Ureter (tissue), 1 donor: ENCODE measurements around the gene ST8SIA6. TPM values are rescaled to one million over a fixed set of nuclear protein-coding genes. Genes with fewer than 3 reads are reported as not detected.
"Not testable (repeated sequence)": the region's sequence is repeated elsewhere in the genome, so short reads cannot be mapped to it uniquely, and the experiment has no call there.

Source experiments
- DNase-seq: peaks from one replicate; pipeline ENCODE4 v3.0.0-alpha.2; 2020; ENCODE audit warnings: low spot score
- total RNA-seq: library from RNA; stranded (reverse); gene quantifications from one replicate; pipeline ENCODE4 v1.2.4, GENCODE V29; 2023
- donor health status: DM: yes; HTN: yes; CAD: no.

ST8SIA6 gene, protein sequence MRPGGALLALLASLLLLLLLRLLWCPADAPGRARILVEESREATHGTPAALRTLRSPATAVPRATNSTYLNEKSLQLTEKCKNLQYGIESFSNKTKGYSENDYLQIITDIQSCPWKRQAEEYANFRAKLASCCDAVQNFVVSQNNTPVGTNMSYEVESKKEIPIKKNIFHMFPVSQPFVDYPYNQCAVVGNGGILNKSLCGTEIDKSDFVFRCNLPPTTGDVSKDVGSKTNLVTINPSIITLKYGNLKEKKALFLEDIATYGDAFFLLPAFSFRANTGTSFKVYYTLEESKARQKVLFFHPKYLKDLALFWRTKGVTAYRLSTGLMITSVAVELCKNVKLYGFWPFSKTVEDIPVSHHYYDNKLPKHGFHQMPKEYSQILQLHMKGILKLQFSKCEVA
- 0.73 TPM for total RNA-seq

DNA sequence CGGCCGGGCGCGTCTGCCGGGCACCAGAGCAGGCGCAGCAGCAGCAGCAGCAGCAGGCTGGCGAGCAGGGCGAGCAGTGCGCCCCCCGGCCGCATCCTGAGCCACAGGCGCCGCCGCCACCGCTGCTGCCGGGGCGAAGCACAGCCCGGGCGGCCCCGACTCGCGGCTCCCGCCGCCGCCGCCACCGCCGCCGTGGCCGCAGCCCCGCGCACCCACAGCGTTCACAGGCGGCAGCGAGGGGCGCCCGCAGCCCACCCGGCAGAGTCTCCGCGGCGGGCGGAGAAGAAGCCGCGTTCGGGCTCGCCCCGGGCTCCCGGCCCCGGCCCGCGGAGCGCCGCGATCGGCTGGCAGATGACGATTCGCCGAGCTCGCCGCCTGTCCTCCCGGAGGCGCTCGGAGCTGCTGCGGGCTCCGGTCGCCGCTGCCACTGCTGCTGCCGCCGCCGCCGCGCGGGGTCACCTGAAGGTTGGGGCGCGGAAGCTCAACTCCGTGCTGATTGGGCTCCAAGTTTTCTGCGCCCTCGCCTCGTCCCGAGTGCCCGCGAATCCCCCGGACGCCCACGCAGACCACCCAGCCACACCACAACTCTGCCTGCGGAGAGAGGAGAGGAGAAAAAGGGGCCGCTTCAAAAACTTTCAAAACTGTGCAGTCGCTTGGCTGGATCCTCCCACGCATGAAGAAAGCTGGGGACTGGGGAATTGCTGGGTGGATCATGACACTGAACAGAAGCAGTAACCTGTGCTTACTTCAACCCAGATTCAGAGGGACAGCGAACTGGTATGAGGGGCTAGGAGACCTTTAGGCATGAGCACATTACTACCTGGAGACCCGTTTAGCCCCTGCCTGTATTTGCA, at the start of gene ST8SIA6:
Gene ST8SIA6, minus strand, starts transcription at position 435 of the 854 bp plus-strand sequence. Its CDS starts 340 bp downstream, at position 95.
- peak; percentile 51 for DNase-seq

DNA sequence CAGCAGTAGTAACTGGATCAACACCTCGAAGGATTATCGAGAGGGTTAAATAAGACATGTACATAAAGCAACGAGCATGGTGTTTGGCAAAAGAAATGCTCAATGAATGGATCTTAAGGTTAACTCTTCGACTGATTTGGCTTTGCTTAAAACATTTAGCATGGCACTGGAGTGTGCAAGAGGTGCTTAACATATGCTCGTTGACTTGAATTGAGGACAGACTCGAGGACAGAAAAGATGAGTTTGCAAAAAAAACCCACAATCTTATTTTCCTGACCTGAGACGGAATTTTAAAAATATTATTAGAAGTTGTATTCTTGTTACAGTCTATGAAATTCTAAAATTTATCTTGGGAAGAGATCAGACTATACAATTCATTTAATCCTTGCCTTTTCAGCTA, 49.4 kb upstream of the ST8SIA6 start:
- DNase-seq, result no peak

DNA sequence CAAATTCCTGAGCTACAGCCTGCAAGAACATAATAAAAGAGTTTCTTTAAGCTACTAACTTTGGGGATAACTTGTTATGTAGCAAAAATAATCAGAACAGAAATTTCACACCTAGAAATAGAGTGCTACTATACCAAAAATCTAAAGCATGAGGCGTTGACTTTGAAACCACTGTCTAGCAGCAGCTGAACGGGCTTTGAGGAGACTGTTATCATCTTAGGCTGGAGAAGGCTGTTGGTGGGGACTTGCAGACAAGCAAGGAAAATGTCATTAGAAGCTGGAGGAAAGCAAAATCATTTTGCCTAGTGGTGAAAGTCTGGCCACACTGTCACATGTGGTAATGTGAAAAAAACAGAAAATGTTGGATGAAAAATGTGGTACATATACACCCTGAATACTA, 48.4 kb upstream of the ST8SIA6 start:
- no peak for DNase-seq

DNA sequence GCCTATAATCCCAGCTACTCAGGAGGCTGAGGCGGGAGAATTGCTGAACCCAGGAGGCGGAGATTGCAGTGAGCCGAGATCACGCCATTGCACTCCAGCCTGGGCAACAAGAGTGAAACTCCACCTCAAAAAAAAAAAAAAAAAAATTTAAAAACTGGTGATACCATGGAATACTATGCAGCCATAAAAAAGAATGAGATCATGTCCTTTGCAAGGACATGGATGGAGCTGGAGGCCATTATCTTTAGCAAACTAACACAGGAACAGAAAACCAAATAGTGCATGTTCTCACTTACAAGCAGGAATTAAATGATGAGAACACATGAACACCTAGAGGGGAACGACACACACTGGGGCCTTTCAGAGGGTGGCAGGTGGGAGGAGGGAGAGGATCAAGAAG, 44.6 kb upstream of the ST8SIA6 start:
- not testable (repeated sequence) for DNase-seq

DNA sequence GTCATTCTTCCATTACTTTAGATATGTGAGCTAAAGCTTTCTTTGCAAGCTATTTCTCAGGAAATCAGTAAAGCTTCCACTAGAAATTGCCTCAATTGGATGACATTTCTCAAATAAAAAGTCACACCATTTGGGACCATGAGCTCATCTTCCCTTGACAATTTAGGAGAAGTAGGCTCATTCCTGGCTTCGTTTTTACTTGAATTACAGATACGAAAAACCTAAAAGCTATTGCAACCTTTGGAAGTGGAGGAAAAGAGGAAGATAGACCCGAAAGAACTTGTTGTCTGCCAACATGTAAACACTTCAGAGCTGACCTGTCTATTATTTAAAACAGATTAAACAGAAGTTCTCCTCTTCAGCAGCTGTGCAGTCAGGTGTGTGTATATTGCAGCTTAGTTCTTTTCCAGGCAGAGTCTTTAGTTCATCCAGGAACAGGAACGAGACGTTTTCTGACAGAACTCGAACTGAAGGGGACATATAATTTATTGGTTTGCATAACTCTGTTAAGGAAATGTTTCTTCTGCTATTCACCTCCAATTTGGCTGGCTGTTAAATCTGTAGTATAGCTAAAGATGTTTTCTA, 43.1 kb upstream of the ST8SIA6 start:
- no peak for DNase-seq

DNA sequence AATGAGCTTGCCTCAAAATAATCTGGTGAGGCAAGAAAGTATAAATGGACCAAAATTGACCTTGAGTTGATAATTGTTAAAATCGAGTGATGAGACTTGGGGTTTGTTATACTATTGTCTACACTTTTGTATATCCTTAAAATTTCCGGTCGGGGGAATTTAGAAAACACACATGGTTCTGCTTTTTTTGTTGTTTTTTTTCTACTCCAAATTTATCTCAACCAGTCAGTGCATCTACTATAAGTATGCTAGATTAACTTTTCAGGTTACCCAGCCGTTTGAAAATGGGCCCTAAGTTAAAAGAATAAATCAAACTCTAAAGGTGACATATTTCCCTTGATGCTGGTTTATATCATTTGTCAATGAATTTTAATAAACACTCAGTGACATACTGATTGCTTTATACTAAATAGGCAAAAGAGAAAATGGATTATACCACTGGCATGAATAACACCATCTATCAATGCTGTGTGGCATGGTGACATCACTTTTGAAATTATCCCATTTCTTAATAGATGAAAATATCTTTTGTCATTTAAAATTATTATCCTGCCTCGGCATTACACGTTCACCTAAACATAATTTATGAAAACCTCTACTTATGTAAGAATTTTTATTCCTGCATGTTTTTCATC, 40.3 kb upstream of the ST8SIA6 start:
- no peak for DNase-seq

DNA sequence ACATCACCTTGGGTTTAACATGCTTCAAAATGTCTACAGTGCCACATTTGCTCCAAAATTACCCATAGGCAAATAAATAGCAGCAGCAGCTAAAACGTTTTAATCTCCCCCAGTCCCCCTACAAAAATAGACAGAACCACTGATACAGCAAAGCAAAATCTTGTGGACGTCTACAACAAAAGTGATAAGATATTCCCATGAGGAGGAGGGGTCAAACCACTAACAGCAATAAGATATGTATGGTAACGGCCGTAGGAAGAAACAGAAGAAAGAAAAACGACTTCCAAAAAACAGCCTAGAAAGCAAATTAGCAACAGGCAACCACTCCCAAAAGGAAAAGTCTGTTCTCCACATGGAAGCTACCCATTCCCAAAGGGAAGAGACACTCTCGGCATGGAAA, 34.5 kb upstream of the ST8SIA6 start:
- no peak for DNase-seq

DNA sequence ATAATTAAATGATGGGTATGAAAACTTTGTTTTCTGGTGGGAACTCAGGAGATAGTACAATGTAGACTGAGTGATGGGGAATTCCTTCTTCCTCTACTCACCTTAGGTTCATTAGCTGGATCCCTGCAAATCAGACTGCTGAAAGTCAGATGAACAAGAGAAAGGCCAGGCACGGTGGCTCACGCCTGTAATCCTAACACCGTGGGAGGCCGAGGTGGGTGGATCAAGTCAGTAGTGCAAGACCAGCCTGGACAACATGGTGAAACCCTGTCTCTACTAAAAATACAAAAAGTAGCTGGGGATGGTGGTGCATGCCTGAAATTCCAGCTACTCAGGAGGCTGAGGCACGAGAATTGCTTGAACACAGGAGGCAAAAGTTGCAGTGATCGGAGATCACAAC, 28.7 kb upstream of the ST8SIA6 start:
- no peak for DNase-seq

DNA sequence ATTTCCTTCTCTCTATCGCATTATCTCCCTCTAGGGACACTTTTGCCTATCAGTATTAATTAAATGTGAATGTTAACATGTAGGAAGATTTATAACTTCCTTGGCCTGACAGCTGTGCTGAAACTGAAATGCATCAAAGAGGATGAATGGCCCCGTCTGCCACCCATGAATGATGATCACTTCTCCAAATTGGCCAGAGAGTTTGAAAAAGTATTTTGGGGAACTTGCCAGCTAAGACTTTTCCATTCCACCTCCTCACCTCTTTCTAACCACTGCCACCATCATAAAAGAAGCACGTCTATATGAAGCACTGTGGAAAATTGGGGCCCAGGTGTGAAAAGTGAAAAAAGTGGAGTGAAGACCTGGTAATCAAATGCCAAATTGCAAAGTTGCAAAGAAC, 25.4 kb upstream of the ST8SIA6 start:
- no peak for DNase-seq

DNA sequence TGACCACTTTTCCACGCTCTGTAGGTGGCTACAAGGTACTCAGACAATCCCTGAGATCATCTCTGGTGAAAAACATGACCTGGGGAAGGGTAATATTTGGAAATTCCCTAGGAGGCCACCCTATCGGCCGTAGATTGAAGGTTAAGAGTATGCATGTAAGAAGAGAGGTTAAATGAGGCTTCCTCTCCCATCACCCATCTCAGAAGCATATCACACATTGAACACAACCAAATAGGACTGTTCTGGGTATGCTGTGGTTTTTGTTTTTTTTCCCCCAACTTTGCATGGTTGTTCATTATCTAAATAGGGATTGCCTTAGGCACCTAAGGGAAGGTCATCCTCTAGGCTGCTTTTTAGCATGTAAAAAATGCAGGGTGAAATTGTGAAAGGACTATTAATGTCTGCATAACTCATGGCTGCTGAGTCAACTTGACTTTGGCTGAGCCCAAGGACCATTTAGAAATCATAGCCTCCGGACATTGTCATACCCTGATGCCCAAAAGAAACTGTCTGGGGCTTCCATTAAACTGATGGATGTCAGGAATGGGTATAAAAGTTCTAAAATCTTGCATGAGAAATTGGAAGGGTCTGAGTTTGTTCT, 24.7 kb upstream of the ST8SIA6 start:
- no peak for DNase-seq

DNA sequence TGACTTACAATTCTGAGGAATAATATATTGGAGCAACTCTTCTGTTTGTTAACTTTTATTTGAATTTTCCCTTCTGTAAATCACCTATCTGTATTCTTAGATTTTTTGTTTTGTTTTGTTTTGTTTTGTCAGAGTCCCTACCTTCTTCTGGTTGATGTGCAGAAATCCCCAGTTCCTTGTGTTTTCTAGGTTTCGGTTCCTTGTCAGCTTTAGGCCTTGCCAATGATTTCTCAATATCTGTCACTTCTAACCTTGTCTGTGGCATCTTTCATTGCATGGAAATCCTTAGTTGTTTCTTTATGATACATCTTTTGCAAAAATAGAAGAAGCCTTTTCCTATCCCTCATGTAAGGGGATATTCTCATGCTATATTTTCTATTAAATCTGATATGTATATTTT, 21.7 kb upstream of the ST8SIA6 start:
- no peak for DNase-seq

DNA sequence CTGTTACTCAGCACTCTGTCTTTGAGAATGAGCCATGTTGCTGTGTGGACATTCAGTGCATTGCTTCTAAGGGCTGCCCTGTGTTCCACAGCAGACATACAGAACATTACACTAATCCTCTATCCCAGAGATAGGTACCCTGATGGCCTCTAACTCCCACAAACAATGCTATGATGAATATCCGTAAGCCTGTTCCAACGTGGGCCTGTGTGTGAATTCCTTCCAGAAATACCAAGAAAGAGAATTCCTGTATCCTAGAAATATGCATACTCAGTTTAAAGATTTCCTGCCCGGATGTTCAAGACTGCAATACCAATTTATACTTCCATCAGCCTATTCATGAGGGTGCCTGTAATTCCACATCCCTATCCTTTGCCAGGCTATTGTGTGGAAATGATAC, 21.3 kb upstream of the ST8SIA6 start:
- no peak for DNase-seq

DNA sequence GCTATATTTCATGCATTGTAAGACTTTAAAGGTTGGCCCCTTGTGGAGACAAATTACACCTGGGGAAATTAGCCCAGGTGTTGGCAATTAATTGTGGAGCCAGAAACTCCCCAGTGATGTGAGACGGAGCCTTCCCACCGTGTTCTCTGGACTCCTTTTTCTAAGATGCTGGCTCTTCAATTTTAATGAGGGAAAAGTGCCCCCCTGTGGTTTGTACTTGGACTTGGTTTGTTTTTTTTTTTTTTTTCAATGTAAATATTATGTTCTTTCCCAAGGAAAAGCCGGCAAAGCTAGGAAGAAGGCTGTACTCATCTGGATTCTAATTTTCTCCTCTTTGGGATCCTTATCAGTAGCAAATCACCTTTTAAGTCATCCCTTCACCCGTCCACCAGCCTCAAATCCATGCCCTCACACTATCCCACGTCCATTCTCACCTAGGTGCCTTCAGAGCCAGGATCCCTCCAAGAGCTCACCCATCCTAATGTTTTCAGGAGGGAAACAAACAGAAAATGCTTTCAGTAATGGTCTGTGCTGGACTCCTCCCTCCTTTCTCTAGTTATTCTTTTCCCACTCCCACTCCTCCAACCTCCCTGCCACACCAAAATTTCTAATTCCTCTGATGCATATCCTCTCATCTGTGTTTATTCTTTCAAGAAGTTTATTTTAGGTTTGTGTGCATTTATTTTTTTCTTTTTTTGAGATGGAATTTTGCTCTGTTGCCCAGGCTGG, 20.4 kb upstream of the ST8SIA6 start:
- DNase-seq, result no peak

DNA sequence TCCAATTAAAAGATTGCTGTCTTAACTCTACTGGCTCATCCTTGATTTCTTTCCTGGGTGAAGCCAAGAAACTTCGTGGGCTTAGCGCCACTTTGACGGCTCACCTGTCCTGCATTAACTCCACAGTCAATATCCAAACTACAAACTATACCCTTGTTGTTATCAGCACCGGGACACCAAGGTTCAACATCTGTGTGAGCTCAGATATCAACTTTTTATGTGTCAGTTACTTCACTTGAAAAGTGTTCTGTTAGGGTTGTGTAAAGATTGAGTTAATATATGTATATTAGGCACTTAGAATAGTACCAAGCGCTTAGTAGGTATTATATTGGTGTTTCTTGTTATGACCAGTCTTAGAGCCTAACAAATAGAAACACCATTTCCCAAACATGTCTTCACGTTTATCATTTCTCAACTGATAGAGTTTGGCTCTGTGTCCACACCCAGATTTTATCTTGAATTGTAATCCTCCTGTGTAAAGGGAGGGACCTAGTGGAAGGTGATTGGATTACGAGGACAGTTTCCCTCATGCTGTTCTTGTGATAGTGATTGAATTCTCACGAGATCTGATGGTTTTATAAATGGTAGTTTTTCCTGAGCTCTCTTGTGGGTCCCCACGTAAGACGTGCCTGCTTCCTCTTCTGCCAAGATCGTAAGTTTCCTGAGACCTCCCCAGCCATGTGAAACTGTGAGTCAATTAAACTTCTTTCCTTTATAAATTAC, 19.0 kb upstream of the ST8SIA6 start:
- DNase-seq, result no peak

DNA sequence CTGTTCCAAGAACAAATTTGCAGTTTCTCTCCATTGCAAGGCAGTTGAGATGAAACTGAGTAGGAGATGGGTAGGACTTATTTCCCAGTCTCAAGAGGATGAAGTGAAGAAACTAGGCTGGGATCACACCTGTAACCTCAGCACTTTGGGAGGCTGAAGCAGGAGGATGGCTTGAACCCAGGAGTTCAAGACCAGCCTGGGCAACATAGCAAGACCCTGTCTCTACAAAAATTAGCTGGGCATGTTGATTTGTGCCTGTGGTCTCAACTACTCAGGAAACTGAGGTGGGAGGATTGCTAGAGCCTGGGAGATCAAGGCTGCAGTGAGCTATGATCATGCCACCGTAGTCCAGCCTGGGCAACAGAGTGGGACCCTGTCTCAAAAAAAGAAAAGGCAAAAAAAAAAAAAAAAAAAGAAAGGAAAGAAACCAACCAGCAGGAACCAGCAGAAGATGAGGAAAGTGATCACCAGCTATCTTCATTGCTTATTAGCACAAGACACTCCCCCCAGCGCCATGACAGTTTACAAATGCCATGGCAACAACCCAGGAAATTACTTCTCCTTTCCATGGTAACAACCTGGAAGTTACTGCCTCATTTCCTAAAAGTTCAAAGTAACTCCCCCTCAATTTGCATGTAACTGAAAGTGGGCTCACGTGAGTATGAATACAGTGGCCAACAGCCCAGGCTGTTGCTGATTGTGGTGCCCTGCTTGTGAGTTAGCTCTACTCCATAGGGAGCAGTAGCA, 18.3 kb upstream of the ST8SIA6 start:
- DNase-seq, result no peak

DNA sequence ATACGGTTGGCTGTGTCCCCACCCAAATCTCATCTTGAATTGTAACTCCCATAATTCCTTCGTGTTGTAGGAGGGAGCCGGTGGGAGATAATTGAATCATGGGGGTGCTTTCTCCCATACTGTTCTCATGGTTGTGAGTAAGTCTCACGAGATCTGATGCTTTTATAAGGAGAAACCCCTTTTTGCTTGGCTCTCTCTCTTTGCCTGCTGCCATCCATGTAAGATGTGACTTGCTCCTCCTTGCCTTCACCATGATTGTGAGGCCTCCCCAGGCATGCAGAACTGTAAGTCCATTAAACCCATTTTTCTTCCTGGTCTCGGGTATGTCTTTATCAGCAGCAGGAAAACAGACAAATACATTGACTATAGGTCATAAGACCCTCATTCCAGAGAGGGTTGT, 15.9 kb upstream of the ST8SIA6 start:
- no peak for DNase-seq

DNA sequence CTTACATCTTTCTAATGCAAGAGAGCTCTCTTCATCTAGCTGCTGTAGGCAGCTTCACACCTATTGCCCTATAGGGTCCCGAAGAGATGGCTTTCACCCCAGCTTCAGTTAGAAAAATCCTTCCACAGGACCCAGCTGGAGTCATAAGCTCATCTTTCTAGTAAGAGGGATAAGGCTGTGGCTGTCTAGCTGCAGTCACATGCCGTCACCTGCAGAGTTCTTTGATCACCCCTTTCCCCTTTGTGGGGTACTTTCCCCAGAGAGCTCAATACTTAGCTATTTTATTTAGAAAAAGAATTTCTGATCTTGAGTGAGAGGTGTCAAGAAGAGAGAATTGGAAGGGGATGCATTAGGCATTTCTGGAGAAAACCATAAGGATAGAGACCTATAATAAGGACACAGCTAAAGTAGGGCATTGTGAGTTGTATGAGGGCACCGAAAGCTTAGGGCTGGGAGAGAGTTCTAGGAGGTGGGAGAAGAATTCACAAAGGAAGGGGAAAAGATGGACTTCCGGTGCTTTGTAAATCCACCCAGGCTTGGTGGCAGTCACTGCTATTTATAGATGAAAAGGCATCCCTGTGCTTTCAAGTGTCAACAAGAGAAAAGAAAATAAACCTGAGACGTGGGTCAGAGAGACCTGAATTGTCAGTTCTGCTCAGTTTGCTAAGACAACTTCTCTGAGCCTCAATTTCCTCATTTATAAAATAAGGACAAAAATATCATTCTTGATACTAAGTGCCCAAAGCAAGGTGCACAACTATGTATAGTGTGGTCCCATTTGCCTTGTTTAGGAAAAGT, 11.1 kb upstream of the ST8SIA6 start:
- no peak for DNase-seq

DNA sequence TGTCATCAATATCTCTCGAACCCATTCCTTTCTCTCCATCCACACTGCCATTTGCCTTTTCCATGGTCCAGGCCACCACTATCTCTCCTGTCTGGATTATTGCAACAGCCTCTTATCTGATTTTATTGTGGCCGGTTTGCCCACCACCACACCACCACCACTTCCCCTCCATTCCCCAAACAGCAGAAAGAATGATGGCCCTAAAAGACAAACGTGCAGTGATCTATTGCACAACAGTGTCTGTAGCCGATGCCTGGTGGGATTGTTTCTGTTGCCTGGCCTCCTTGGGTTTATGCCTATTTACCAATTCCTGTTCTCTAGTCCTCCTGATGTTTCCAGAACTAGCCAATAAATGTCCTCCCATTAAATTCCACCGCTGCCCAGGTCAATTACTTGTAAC, 10.2 kb upstream of the ST8SIA6 start:
- DNase-seq, result no peak

DNA sequence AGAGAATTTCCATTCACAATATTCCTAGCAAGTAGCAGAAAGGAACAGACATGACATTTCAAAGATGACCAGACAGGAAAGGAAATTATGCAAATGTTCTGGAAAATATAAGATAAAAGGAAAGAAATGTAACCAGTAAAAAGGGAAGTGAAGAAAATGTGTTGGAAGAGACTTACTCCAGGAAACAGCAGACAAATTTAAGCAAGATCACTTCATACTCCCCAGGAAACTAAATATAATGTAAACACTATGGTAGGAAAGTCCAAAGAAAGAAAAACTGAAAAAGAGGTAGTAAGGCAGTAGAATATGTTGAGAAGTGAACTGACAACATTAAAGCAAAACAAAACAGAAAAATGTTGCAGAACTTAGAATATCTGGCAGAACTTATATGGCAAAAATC, 6.4 kb upstream of the ST8SIA6 start:
- DNase-seq, result no peak
